ENCODE measurements around the gene GMDS.

DNA sequence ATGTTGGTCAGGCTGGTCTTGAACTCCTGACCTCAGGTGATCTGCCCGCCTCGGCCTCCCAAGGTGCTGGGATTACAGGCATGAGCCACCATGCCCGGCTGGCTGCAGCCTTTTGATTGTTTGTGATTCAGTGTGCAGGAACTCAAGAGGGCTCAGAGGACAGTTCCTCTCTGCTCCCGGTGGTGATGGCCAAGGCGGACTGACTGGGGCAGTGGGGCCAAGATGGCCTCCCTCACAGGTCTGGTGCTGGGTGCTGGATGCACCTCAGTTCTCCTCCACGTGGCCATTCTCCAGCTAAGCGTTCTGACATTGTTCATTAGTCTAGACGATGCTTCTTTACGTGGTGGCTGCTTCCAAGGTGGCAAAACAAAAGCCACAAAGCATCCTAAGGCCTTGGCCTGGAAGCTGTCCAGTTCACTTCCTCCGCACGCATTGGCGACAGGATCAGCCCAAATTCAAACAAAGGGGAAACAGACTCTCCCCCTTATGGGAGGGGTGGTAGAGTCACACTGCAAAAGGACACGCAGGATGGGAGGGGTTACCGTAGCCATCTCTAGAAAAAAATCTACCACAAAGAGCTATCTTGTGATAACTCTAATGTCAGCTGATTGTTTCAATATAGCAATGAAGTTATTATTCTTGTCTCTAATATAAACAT is 488.8 kb downstream of the GMDS start:
- TF ChIP-seq CTCF (IDR thresholded peaks at IDR 0.05; ENCODE audit: borderline replicate concordance, extremely low read depth, low read length, poor library complexity, severe bottlenecking) (no peak), EZH2 (IDR thresholded peaks at IDR 0.05; ENCODE audit: borderline replicate concordance, low read depth, low read length, severe bottlenecking) (no peak)

Measured in DND-41 (cell line).